Eye (tissue), 1 donor: ENCODE measurements around the gene ACKR2.

Source experiments
- DNase-seq: peaks from one replicate; pipeline ENCODE4 v3.0.0-alpha.2; 2015

ACKR2 gene

GRCh38 chr3:42830437-42831320 is 21.4 kb downstream of the ACKR2 start:
- peak; percentile 35 for DNase-seq

- DNase-seq: peak; percentile 81
Observed at GRCh38 chr3:42831321-42831713, 22.1 kb downstream of the ACKR2 start.

- no peak for DNase-seq
Observed at GRCh38 chr3:42836150-42837123, 27.2 kb downstream of the ACKR2 start.

- DNase-seq: no peak
Observed at GRCh38 chr3:42838571-42838970, 29.3 kb downstream of the ACKR2 start.

- peak; percentile 81 for DNase-seq
Observed at GRCh38 chr3:42839616-42840015, 30.4 kb downstream of the ACKR2 start.

GRCh38 chr3:42841332-42841731 is 32.1 kb downstream of the ACKR2 start:
- no peak for DNase-seq

GRCh38 chr3:42843713-42844411 is 34.6 kb downstream of the ACKR2 start:
- DNase-seq: no peak

GRCh38 chr3:42844412-42844713 is 35.1 kb downstream of the ACKR2 start:
- DNase-seq: no peak

- no peak for DNase-seq
Observed at GRCh38 chr3:42844815-42845214, 35.6 kb downstream of the ACKR2 start.

GRCh38 chr3:42846685-42847522 is 37.7 kb downstream of the ACKR2 start:
- DNase-seq: no peak

- DNase-seq: peak; percentile 19
Observed at GRCh38 chr3:42847731-42848130, 38.5 kb downstream of the ACKR2 start.

GRCh38 chr3:42849017-42849416 is 39.8 kb downstream of the ACKR2 start:
- no peak for DNase-seq

GRCh38 chr3:42850263-42850662 is 41.0 kb downstream of the ACKR2 start:
- DNase-seq: no peak

GRCh38 chr3:42851228-42851834 is 42.1 kb downstream of the ACKR2 start:
- DNase-seq: no peak

GRCh38 chr3:42852441-42852840 is 43.2 kb downstream of the ACKR2 start:
- peak; percentile 12 for DNase-seq

- no peak for DNase-seq
Observed at GRCh38 chr3:42853056-42853455, 43.8 kb downstream of the ACKR2 start.

GRCh38 chr3:42853739-42854302 is 44.6 kb downstream of the ACKR2 start:
- peak; percentile 3 for DNase-seq

GRCh38 chr3:42855219-42855546 is 45.9 kb downstream of the ACKR2 start:
- no peak for DNase-seq

GRCh38 chr3:42855547-42856380 is 46.5 kb downstream of the ACKR2 start:
- DNase-seq: no peak

- DNase-seq: no peak
Observed at GRCh38 chr3:42856544-42856943, 47.3 kb downstream of the ACKR2 start.
